WTC11 (cell line): ENCODE results near the gene ACOD1. TPM values are rescaled to one million over a fixed set of nuclear protein-coding genes. Genes with fewer than 3 reads are reported as not detected.
"Not testable (repeated sequence)": the region's sequence is repeated elsewhere in the genome, so short reads cannot be mapped to it uniquely, and the experiment has no call there.

ENCODE experiments used
- ATAC-seq: fragments of 200-7000 bp; cut with Tn5 transposase; 2 replicates; pipeline ENCODE4 v1.10.0; 2021; ENCODE audit warnings: mild to moderate bottlenecking, moderate library complexity
- CTCF ChIA-PET: fragments of 300-600 bp; sonication (Branson Sonifier 250); formaldehyde crosslinking; loops from one replicate; lab custom pipeline; 2021; ENCODE audit warnings: antibody characterized with exemption; lab: Charles Lee
- POLR2A ChIA-PET: fragments of 350-600 bp; sonication (Branson Sonifier 250); formaldehyde crosslinking; loops from one replicate; lab custom pipeline; 2021; ENCODE audit warnings: antibody characterized with exemption; lab: Charles Lee
- DNase-seq: peaks from one replicate; pipeline ENCODE4 v3.0.0; 2021; ENCODE audit warnings: low spot score
- H3K27ac Mint-ChIP-seq: 2 replicates; pipeline ENCODE4 v1.8.0; 2021; ENCODE audit warnings: mixed read lengths
- H3K27me3 Mint-ChIP-seq: 2 replicates; pipeline ENCODE4 v1.8.0; 2021; ENCODE audit warnings: low read depth, mild to moderate bottlenecking, moderate library complexity, mixed read lengths
- H3K36me3 Mint-ChIP-seq: 2 replicates; pipeline ENCODE4 v1.8.0; 2021; ENCODE audit warnings: mixed read lengths
- H3K4me1 Mint-ChIP-seq: 2 replicates; pipeline ENCODE4 v1.8.0; 2022; ENCODE audit warnings: mixed read lengths
- H3K4me3 Mint-ChIP-seq: 2 replicates; pipeline ENCODE4 v1.8.0; 2021; ENCODE audit warnings: mild to moderate bottlenecking, moderate library complexity, mixed read lengths
- H3K9me3 Mint-ChIP-seq: 2 replicates; pipeline ENCODE4 v1.8.0; 2021; ENCODE audit warnings: mixed read lengths
- ARID4B ChIP-seq: sonication (generic); formaldehyde crosslinking; IDR thresholded peaks from 2 replicates; pipeline ENCODE4 v1.8.0; 2023; ENCODE audit warnings: missing genetic modification reagents, mild to moderate bottlenecking, borderline replicate concordance
- E2F1 ChIP-seq: sonication (generic); formaldehyde crosslinking; IDR thresholded peaks from 2 replicates; pipeline ENCODE4 v1.8.0; 2022; ENCODE audit warnings: mild to moderate bottlenecking, missing genetic modification reagents
- E2F4 ChIP-seq: sonication (generic); formaldehyde crosslinking; IDR thresholded peaks from 2 replicates; pipeline ENCODE4 v1.8.1; 2022; ENCODE audit warnings: low read depth, mild to moderate bottlenecking, moderate library complexity, missing genetic modification reagents, borderline replicate concordance
- E2F5 ChIP-seq: sonication (generic); formaldehyde crosslinking; IDR thresholded peaks from 2 replicates; pipeline ENCODE4 v1.8.1; 2022; ENCODE audit warnings: mild to moderate bottlenecking, moderate library complexity, missing genetic modification reagents
- ELF4 ChIP-seq: sonication (generic); formaldehyde crosslinking; IDR thresholded peaks from 2 replicates; pipeline ENCODE4 v1.8.1; 2022; ENCODE audit warnings: low read depth, mild to moderate bottlenecking, moderate library complexity, missing genetic modification reagents
- EMX1 ChIP-seq: fragments of 250-450 bp; sonication (Bioruptor Pico); IDR thresholded peaks from 2 replicates; pipeline ENCODE4 v1.8.0; 2021; ENCODE audit warnings: mild to moderate bottlenecking
- FOXP1 ChIP-seq: sonication (generic); formaldehyde crosslinking; IDR thresholded peaks from 2 replicates; pipeline ENCODE4 v1.8.0; 2022; ENCODE audit warnings: missing genetic modification reagents, mild to moderate bottlenecking, moderate library complexity, borderline replicate concordance
- GTF2I ChIP-seq: fragments of 250-450 bp; sonication (Bioruptor Pico); conservative IDR thresholded peaks from 2 replicates; pipeline ENCODE4 v1.4.0; 2021; ENCODE audit warnings: mild to moderate bottlenecking
- HMGA2 ChIP-seq: fragments of 250-450 bp; sonication (Bioruptor Pico); IDR thresholded peaks from 2 replicates; pipeline ENCODE4 v1.4.0; 2021; ENCODE audit warnings: mild to moderate bottlenecking, moderate library complexity
- HMGXB4 ChIP-seq: sonication (generic); formaldehyde crosslinking; IDR thresholded peaks from 2 replicates; pipeline ENCODE4 v1.8.1; 2023; ENCODE audit warnings: mild to moderate bottlenecking, moderate library complexity, missing genetic modification reagents
- IRF2 ChIP-seq: sonication (generic); formaldehyde crosslinking; IDR thresholded peaks from 2 replicates; pipeline ENCODE4 v1.8.0; 2022; ENCODE audit warnings: low read depth, missing genetic modification reagents, borderline replicate concordance
- NFATC4 ChIP-seq: fragments of 250-450 bp; sonication (Bioruptor Pico); IDR thresholded peaks from 2 replicates; pipeline ENCODE4 v1.9.0; 2021; ENCODE audit warnings: mild to moderate bottlenecking
- SMAD3 ChIP-seq: sonication (generic); formaldehyde crosslinking; IDR thresholded peaks from 2 replicates; pipeline ENCODE4 v1.8.0; 2022; ENCODE audit warnings: missing genetic modification reagents, mild to moderate bottlenecking, borderline replicate concordance
- TEAD1 ChIP-seq: sonication (generic); formaldehyde crosslinking; IDR thresholded peaks from 2 replicates; pipeline ENCODE4 v1.8.0; 2022; ENCODE audit warnings: mild to moderate bottlenecking, missing genetic modification reagents
- ZMAT4 ChIP-seq: fragments of 250-450 bp; sonication (Bioruptor Pico); IDR thresholded peaks from 2 replicates; pipeline ENCODE4 v1.9.0; 2021; ENCODE audit warnings: mild to moderate bottlenecking
- ZNF121 ChIP-seq: sonication (generic); formaldehyde crosslinking; IDR thresholded peaks from 2 replicates; pipeline ENCODE4 v1.8.0; 2023; ENCODE audit warnings: missing genetic modification reagents
- ZNF416 ChIP-seq: fragments of 250-450 bp; sonication (Bioruptor Pico); IDR thresholded peaks from 2 replicates; pipeline ENCODE4 v1.9.0; 2021; ENCODE audit warnings: mild to moderate bottlenecking, inconsistent platforms
- ZNF671 ChIP-seq: fragments of 250-450 bp; sonication (Bioruptor Pico); IDR thresholded peaks from 2 replicates; pipeline ENCODE4 v1.8.0; 2021; ENCODE audit warnings: mild to moderate bottlenecking
- total RNA-seq: library from RNA; stranded (reverse); gene quantifications from 3 replicates; pipeline ENCODE4 v1.2.3, GENCODE V29; 2021

Gene ACOD1
- total RNA-seq, 1 experiment from 2014 or later, result not detected

- no peak for ATAC-seq
- no peaks in the 10 kb centered on the region; the same call in 1 of the 2 replicates for H3K27me3 Mint-ChIP-seq
- CTCF ChIA-PET, result no interaction called here
- H3K4me1 Mint-ChIP-seq, result no peaks in the 10 kb centered on the region
- peaks cover 63% of the 10 kb centered on the region for H3K9me3 Mint-ChIP-seq
- no peak for DNase-seq
- POLR2A ChIA-PET, result no interaction called here
- peaks cover 31% of the 10 kb centered on the region for H3K36me3 Mint-ChIP-seq
- no peak overlapping the region for H3K27ac Mint-ChIP-seq
- no peak overlapping the region for H3K4me3 Mint-ChIP-seq
- no peak for TF ChIP-seq E2F4 (CRISPR knock-in tag)
- TF ChIP-seq GTF2I, result no peak
- TF ChIP-seq TEAD1, result no peak
- no peak for TF ChIP-seq HMGA2
- TF ChIP-seq ZNF671 (CRISPR knock-in tag), result no peak
- no peak for TF ChIP-seq ARID4B (CRISPR knock-in tag)
- TF ChIP-seq SMAD3 (CRISPR knock-in tag), result no peak
- TF ChIP-seq ZNF121 (CRISPR knock-in tag), result no peak
- no peak for TF ChIP-seq E2F5 (CRISPR knock-in tag)
These were observed 10.6 kb downstream of the ACOD1 start for GRCh38 chr13:76958841-76959432.

- CTCF ChIA-PET, H3K27ac Mint-ChIP-seq, H3K4me1 Mint-ChIP-seq, POLR2A ChIA-PET, H3K4me3 Mint-ChIP-seq, H3K27me3 Mint-ChIP-seq, DNase-seq, ATAC-seq: not testable (repeated sequence)
- Mint-ChIP-seq H3K36me3 (peaks cover 31% of the 10 kb centered on the region), H3K9me3 (peaks cover 63% of the 10 kb centered on the region)
These were observed 11.4 kb downstream of the ACOD1 start for GRCh38 chr13:76959734-76960133.

GRCh38 chr13:76965759-76966421 is 17.6 kb downstream of the ACOD1 start:
- CTCF ChIA-PET, result no interaction called here
- H3K27me3 Mint-ChIP-seq, result no peaks in the 10 kb centered on the region; the same call in 1 of the 2 replicates
- ATAC-seq (no peak), DNase-seq (no peak)
- TF ChIP-seq GTF2I, result no peak
- TF ChIP-seq IRF2 (CRISPR knock-in tag), result no peak
- no peak for TF ChIP-seq E2F1 (CRISPR knock-in tag)
- no peak for TF ChIP-seq EMX1 (CRISPR knock-in tag)
- TF ChIP-seq FOXP1, result no peak
- TF ChIP-seq ELF4 (CRISPR knock-in tag), result no peak
- no peak for TF ChIP-seq ZNF416 (CRISPR knock-in tag)
- TF ChIP-seq E2F5 (CRISPR knock-in tag), result no peak
- no peak for TF ChIP-seq HMGXB4
- no peak for TF ChIP-seq ZMAT4 (CRISPR knock-in tag)
- TF ChIP-seq ZNF121 (CRISPR knock-in tag), result no peak
- no peak for TF ChIP-seq NFATC4 (CRISPR knock-in tag)
- TF ChIP-seq E2F4 (CRISPR knock-in tag), result no peak
- TF ChIP-seq, all 79 proteins: peak for 0
- Mint-ChIP-seq H3K36me3 (peaks cover 8% of the 10 kb centered on the region), H3K4me3 (no peak overlapping the region), H3K4me1 (no peaks in the 10 kb centered on the region), H3K27ac (no peak overlapping the region), H3K9me3 (peaks cover 24% of the 10 kb centered on the region)
- POLR2A ChIA-PET, result no interaction called here
